K562 (cell line): Measurements from ENCODE around the gene FAM227B. TPM values are rescaled to one million over a fixed set of nuclear protein-coding genes. Genes with fewer than 3 reads are reported as not detected.

Experiments used
- ATAC-seq: fragments of 200-7000 bp; cut with Tn5 transposase; 3 replicates; pipeline ENCODE4 v1.9.1; 2020; ENCODE audit warnings: moderate library complexity
- BruUV-seq: library from RNA; stranded (reverse); fragments of 400-500 nt; replicated peaks from 2 replicates; lab custom pipeline; 2021; lab: Mats Ljungman, UMichigan
- CTCF ChIA-PET: fragments of 300-600 bp; formaldehyde crosslinking; extraction: SDS; loops from one replicate; lab custom pipeline; 2021; ENCODE audit warnings: low intra/inter-chr PET ratio; lab: Yijun Ruan, JAX
- POLR2A ChIA-PET: fragments of 300-600, 350-650 bp; sonication (Branson Sonifier 250); formaldehyde crosslinking; extraction: SDS; loops from one replicate; lab custom pipeline; 2021; ENCODE audit warnings: antibody characterized with exemption, inconsistent platforms; lab: Yijun Ruan, JAX
- DNase-seq, 4 experiments: peaks; one replicate each; pipeline versions ENCODE4 v3.0.0 to v3.0.0-alpha.2; 2011 to 2018; ENCODE audit warnings: low spot score in 3 of 4, mixed read lengths in 3 of 4; ENCODE audit errors: extremely low read depth in 1 of 4
- FAIRE-seq: peaks from 2 replicates; lab custom pipeline; 2011; peaks lifted over from hg19 to GRCh38; lab: Jason Lieb, UNC
- H2AFZ ChIP-seq: 2 replicates; pipeline ENCODE4 v1.6.0; 2011; ENCODE audit warnings: low read depth, low read length, control low read depth, inconsistent platforms
- H3K27ac ChIP-seq: fragments of 200-600 bp; 3 replicates; pipeline ENCODE4 v1.8.0; 2011; ENCODE audit warnings: low read depth, mild to moderate bottlenecking, control low read depth, inconsistent platforms, low read length, moderate library complexity, mixed read lengths; ENCODE audit errors: extremely low read depth
- H3K27me3 ChIP-seq, 2 experiments: fragments of 300-600 bp in 1 of 2; 2 replicates in 1 of 2; 3 replicates in 1 of 2; pipeline versions ENCODE4 v1.6.0 to v1.8.0; 2011; ENCODE audit warnings: inconsistent platforms in 2 of 2, low read length in 2 of 2, mild to moderate bottlenecking in 1 of 2, mixed read lengths in 1 of 2, moderate library complexity in 1 of 2; ENCODE audit not compliant: control insufficient read depth in 2 of 2, insufficient read depth in 2 of 2
- H3K36me3 ChIP-seq: fragments of 300-600 bp; 3 replicates; pipeline ENCODE4 v1.8.0; 2011; ENCODE audit warnings: mild to moderate bottlenecking, low read length, inconsistent platforms; ENCODE audit not compliant: control insufficient read depth, insufficient read depth
- H3K4me1 ChIP-seq, 2 experiments: fragments of 200-600 bp in 1 of 2; replicated peaks in 1 of 2; 2 replicates in 1 of 2; 3 replicates in 1 of 2; pipeline versions ENCODE4 v1.5.1 to v1.8.0; 2011; ENCODE audit warnings: inconsistent platforms in 2 of 2, low read length in 2 of 2, mild to moderate bottlenecking in 1 of 2, mixed read lengths in 1 of 2, moderate library complexity in 1 of 2; ENCODE audit not compliant: control insufficient read depth in 2 of 2, insufficient read depth in 2 of 2
- H3K4me2 ChIP-seq: 2 replicates; pipeline ENCODE4 v1.6.1; 2011; ENCODE audit warnings: low read length, control low read depth, inconsistent platforms, mixed read lengths; ENCODE audit not compliant: insufficient read depth
- H3K4me3 ChIP-seq: fragments of 200-600 bp; sonication (generic), shearing (Covaris generic); 2 replicates; pipeline ENCODE4 v1.5.1; 2016; ENCODE audit warnings: control low read depth, inconsistent platforms
- H3K79me2 ChIP-seq: fragments of 200-600 bp; 3 replicates; pipeline ENCODE4 v1.8.0; 2011; ENCODE audit warnings: low read length, inconsistent platforms; ENCODE audit not compliant: control insufficient read depth, insufficient read depth
- H3K9ac ChIP-seq, 2 experiments: 2 replicates each; pipeline versions ENCODE4 v1.6.0 to v1.6.1; 2011; ENCODE audit warnings: low read depth in 2 of 2, low read length in 2 of 2, control low read depth in 1 of 2, inconsistent platforms in 1 of 2, mild to moderate bottlenecking in 1 of 2, mixed read lengths in 1 of 2; ENCODE audit not compliant: insufficient read depth in 1 of 2
- H3K9me1 ChIP-seq: one replicate; pipeline ENCODE4 v1.6.0; 2011; ENCODE audit warnings: inconsistent platforms, mild to moderate bottlenecking, low read length, moderate library complexity; ENCODE audit not compliant: control insufficient read depth, insufficient read depth
- H3K9me3 ChIP-seq: replicated peaks from 2 replicates; pipeline ENCODE4 v1.5.1; 2011; ENCODE audit warnings: low read depth, low read length, inconsistent platforms; ENCODE audit not compliant: control insufficient read depth, insufficient read depth
- H4K20me1 ChIP-seq: replicated peaks from 2 replicates; pipeline ENCODE4 v1.6.1; 2011; ENCODE audit warnings: low read length, inconsistent platforms, mixed read lengths; ENCODE audit not compliant: control insufficient read depth, insufficient read depth
- CTBP1 ChIP-seq: fragments of 450-650 bp; IDR thresholded peaks from 2 replicates; pipeline ENCODE4 v1.6.1; 2016; ENCODE audit warnings: borderline replicate concordance
- EHMT2 ChIP-seq: fragments of 450-650 bp; IDR thresholded peaks from 2 replicates; pipeline ENCODE4 v1.6.1; 2018; ENCODE audit warnings: antibody characterized with exemption
- NR2C1 ChIP-seq, 2 experiments: fragments of 450-650 bp; IDR thresholded peaks; 2 replicates each; pipeline ENCODE4 v1.6.1; 2017; ENCODE audit warnings: mild to moderate bottlenecking in 2 of 2, antibody characterized with exemption in 1 of 2, inconsistent platforms in 1 of 2, missing compliant biosample characterization in 1 of 2, missing genetic modification characterization in 1 of 2
- PBX2 ChIP-seq, 2 experiments: IDR thresholded peaks in 1 of 2; conservative IDR thresholded peaks in 1 of 2; 2 replicates each; pipeline ENCODE4 v1.6.1; 2016; ENCODE audit warnings: low read depth in 2 of 2, mild to moderate bottlenecking in 1 of 2, missing compliant biosample characterization in 1 of 2, missing genetic modification characterization in 1 of 2, moderate library complexity in 1 of 2
- POLR2AphosphoS2 ChIP-seq: IDR thresholded peaks from 2 replicates; pipeline ENCODE4 v1.6.1; 2012; ENCODE audit warnings: low read length, improper control_type of control experiment
- SAFB ChIP-seq: fragments of 200-400 bp; formaldehyde crosslinking; IDR thresholded peaks from 2 replicates; pipeline ENCODE4 v1.6.1; 2017; ENCODE audit warnings: low read depth, low read length, borderline replicate concordance
- SNRNP70 ChIP-seq: fragments of 200-400 bp; formaldehyde crosslinking; optimal IDR thresholded peaks from 2 replicates; pipeline ENCODE3; 2017; ENCODE audit warnings: low read depth, low read length
- SREBF2 ChIP-seq: sonication (generic); formaldehyde crosslinking; IDR thresholded peaks from 2 replicates; pipeline ENCODE4 v1.4.0; 2020; ENCODE audit warnings: mild to moderate bottlenecking, missing genetic modification reagents
- THAP7 ChIP-seq: fragments of 250-450 bp; sonication (Bioruptor Pico); IDR thresholded peaks from 2 replicates; pipeline ENCODE4 v1.5.0; 2021
- XRCC3 ChIP-seq: fragments of 450-650 bp; IDR thresholded peaks from 2 replicates; pipeline ENCODE4 v1.6.1; 2017; ENCODE audit warnings: mild to moderate bottlenecking, moderate library complexity
- ZBTB12 ChIP-seq: fragments of 250-450 bp; sonication (Bioruptor Pico); IDR thresholded peaks from 2 replicates; pipeline ENCODE4 v1.4.0; 2020
- ZKSCAN3 ChIP-seq: fragments of 250-450 bp; sonication (Bioruptor Pico); IDR thresholded peaks from 2 replicates; pipeline ENCODE4 v1.4.0; 2020
- ZNF175 ChIP-seq: fragments of 200-800 bp; sonication (Bioruptor generic); IDR thresholded peaks from 2 replicates; pipeline ENCODE4 v1.6.1; 2016; ENCODE audit warnings: low read depth, mild to moderate bottlenecking, missing genetic modification characterization, missing compliant biosample characterization
- ZNF740 ChIP-seq, 3 experiments: fragments of 200-800 bp in 1 of 3; sonication (Bioruptor generic) in 1 of 3; sonication (generic) in 1 of 3; formaldehyde crosslinking in 1 of 3; IDR thresholded peaks; 2 replicates each; pipeline versions ENCODE4 v1.6.1 to v1.8.0; 2016 to 2022; ENCODE audit warnings: mild to moderate bottlenecking in 2 of 3, missing compliant biosample characterization in 2 of 3, missing genetic modification characterization in 2 of 3, missing genetic modification reagents in 1 of 3
- WGBS: fragments of 100-300 bp; shearing (Covaris generic); methylation state at CpG from one replicate; pipeline ENCODE4 v1.1.6; 2016; ENCODE audit warnings: low coverage, mixed read lengths; ENCODE audit not compliant: insufficient coverage; ENCODE audit errors: missing lambda C conversion rate; 5-methylcytosine and 5-hydroxymethylcytosine counted together
- in situ Hi-C: fragments of 300-500 bp; cut with MboI; formaldehyde crosslinking; loops from 4 replicates; pipeline ENCODE4 v1.15.0; 2018; ENCODE audit warnings: inconsistent platforms, mixed read lengths
- intact Hi-C: fragments of 100-400 bp; cut with micrococcal nuclease; formaldehyde crosslinking; loops from 2 replicates; pipeline ENCODE4 v1.14.2; 2022
- polyA plus RNA-seq, 8 experiments: library from polyadenylated mRNA; depleted of rRNA in 4 of 8; stranded (reverse) in 5 of 8; unstranded in 3 of 8; fragments of >200 nt; fragmentation: Nextera tagmentation in 2 of 8; fragmentation: Illumina TruSeq in 1 of 8; extraction: Ambion mirVana in 2 of 8; extraction: Trizol in 1 of 8; gene quantifications; 2 replicates each; pipeline versions ENCODE4 v1.2.1 to v1.2.3, GENCODE V29; 2011 to 2014; ENCODE audit warnings: inconsistent platforms in 1 of 8, missing spikeins in 1 of 8
- total RNA-seq, 7 experiments: library from RNA; depleted of rRNA in 6 of 7; stranded (reverse); fragments of >200 nt in 6 of 7; fragmentation: Illumina TruSeq in 2 of 7; extraction: Trizol in 2 of 7; gene quantifications; 2 replicates each; pipeline versions ENCODE4 v1.2.1 to v1.2.3, GENCODE V29; 2011 to 2021; ENCODE audit warnings: low replicate concordance in 1 of 7

FAM227B gene
- total and polyA plus RNA-seq, 9 of the 15 experiments (the other 6 are each of a cell fraction or from before 2014, with no cell fraction given) = 5.1 to 12.5 (median 11.2) TPM

GRCh38 chr15:49379996-49380395, 240.6 kb downstream of the FAM227B start:
- H3K27ac ChIP-seq = no peak overlapping the region
- no peaks in the 10 kb centered on the region for H3K36me3 ChIP-seq
- no TSS peak for BruUV-seq
- TF ChIP-seq EHMT2 = no peak
- TF ChIP-seq XRCC3 = no peak
- no peak for TF ChIP-seq CTBP1
- TF ChIP-seq ZBTB12 = no peak
- TF ChIP-seq ZKSCAN3 = no peak
- no peak for TF ChIP-seq PBX2 (CRISPR knock-in tag; IDR thresholded peaks at IDR 0.05; ENCODE audit: low read depth)
- no peak for TF ChIP-seq PBX2 (tag; conservative IDR thresholded peaks at IDR 0.05; ENCODE audit: low read depth)
- TF ChIP-seq SREBF2 (CRISPR knock-in tag) = no peak
- TF ChIP-seq ZNF175 (CRISPR knock-in tag) = no peak
- no peak for TF ChIP-seq ZNF740 (CRISPR knock-in tag; IDR thresholded peaks at IDR 0.05)
- no peak for TF ChIP-seq ZNF740 (tag; IDR thresholded peaks at IDR 0.05)
- no peak for TF ChIP-seq NR2C1 (IDR thresholded peaks at IDR 0.05)
- no peak for TF ChIP-seq NR2C1 (tag; IDR thresholded peaks at IDR 0.05)
- no peak for TF ChIP-seq SAFB
- no peak for TF ChIP-seq SNRNP70
- TF ChIP-seq THAP7 (CRISPR knock-in tag) = no peak
- no peak for TF ChIP-seq POLR2AphosphoS2
- no peaks in the 10 kb centered on the region for H3K79me2 ChIP-seq
- POLR2A ChIA-PET = no interaction called here
- FAIRE-seq (no peak), DNase-seq (no peak), ATAC-seq (no peak)
- WGBS = 0% methylated on average over 4 of the region's 4 CpGs
- no peak overlapping the region for H3K9ac ChIP-seq
- H3K27me3 ChIP-seq = 0 out of 5 replicates have a peak, but pooled peaks cover 0 to 3% of the 10 kb centered on the region in 2 experiments
- H3K9me1 ChIP-seq = no peaks in the 10 kb centered on the region
- no peaks in the 10 kb centered on the region for H3K4me1 ChIP-seq
- intact Hi-C loops (no loop called here), in situ Hi-C loops (no loop called here)
- H3K4me3 ChIP-seq = no peak overlapping the region
- CTCF ChIA-PET = no interaction called here
- H2AFZ ChIP-seq = no peak overlapping the region
- no peak overlapping the region for H3K4me2 ChIP-seq
- H3K9me3 ChIP-seq = no peaks in the 10 kb centered on the region
- H4K20me1 ChIP-seq = no peaks in the 10 kb centered on the region
